Endothelial cell (in vitro differentiated cells): ENCODE data around the gene MYLK. TPM values are rescaled to one million over a fixed set of nuclear protein-coding genes. Genes with fewer than 3 reads are reported as not detected.

Source experiments
- DNase-seq: peaks from one replicate; pipeline ENCODE4 v3.0.0; 2021; ENCODE audit warnings: low spot score
- H3K27ac Mint-ChIP-seq: one replicate; pipeline ENCODE4 v1.8.0; 2021; ENCODE audit warnings: mixed read lengths, inconsistent platforms; ENCODE audit not compliant: unreplicated experiment
- H3K27me3 Mint-ChIP-seq: one replicate; pipeline ENCODE4 v1.8.0; 2021; ENCODE audit warnings: mild to moderate bottlenecking, moderate library complexity, mixed read lengths, inconsistent platforms; ENCODE audit not compliant: unreplicated experiment
- H3K36me3 Mint-ChIP-seq: one replicate; pipeline ENCODE4 v1.8.0; 2021; ENCODE audit warnings: mild to moderate bottlenecking, low read depth, mixed read lengths, inconsistent platforms; ENCODE audit not compliant: unreplicated experiment
- H3K4me1 Mint-ChIP-seq: one replicate; pipeline ENCODE4 v1.8.0; 2021; ENCODE audit warnings: mild to moderate bottlenecking, mixed read lengths, inconsistent platforms; ENCODE audit not compliant: unreplicated experiment
- H3K4me3 Mint-ChIP-seq: one replicate; pipeline ENCODE4 v1.8.0; 2021; ENCODE audit warnings: mild to moderate bottlenecking, mixed read lengths, inconsistent platforms; ENCODE audit not compliant: unreplicated experiment
- H3K9me3 Mint-ChIP-seq: one replicate; pipeline ENCODE4 v1.8.0; 2021; ENCODE audit warnings: mixed read lengths, inconsistent platforms; ENCODE audit not compliant: unreplicated experiment
- CTCF ChIP-seq: fragments of 200-600 bp; sonication (generic); IDR thresholded peaks from one replicate; pipeline ENCODE4 v1.5.0; 2021; ENCODE audit warnings: antibody characterized with exemption; ENCODE audit not compliant: unreplicated experiment
- total RNA-seq: library from RNA; stranded (reverse); fragmentation: NEBNext Ultra II Directional; extraction: Animal tissue kit (Norgen Biotek cat#: 25700); gene quantifications from one replicate; pipeline ENCODE4 v1.2.1, GENCODE V29; 2021; ENCODE audit not compliant: unreplicated experiment

MYLK gene
- total RNA-seq, 1 donor from 2014 or later, result 7.8 TPM

DNA sequence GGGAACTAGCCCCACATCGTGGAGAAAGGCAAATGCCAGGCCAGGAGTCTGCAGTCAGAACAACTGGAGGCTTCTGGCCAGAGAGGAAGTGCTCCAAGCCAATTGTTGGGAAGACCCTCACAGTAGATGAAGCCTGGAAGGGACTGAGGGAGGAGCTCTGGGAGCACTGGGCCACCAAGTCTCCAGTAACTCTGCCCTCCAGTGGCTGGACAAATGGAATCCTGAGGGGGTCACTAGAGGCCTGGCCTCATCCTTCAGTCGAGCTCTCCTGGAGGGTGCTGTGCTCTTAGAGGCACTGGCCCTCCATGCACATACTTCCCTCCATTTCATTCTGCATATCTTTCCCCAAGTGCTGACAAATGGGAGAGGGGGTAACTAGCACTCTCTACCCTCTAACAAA lies 103.0 kb downstream of the MYLK start:
- no peaks in the 10 kb centered on the region for H3K27me3 Mint-ChIP-seq
- peaks cover 12% of the 10 kb centered on the region for H3K4me1 Mint-ChIP-seq
- H3K4me3 Mint-ChIP-seq, result no peak overlapping the region
- H3K9me3 Mint-ChIP-seq, result no peaks in the 10 kb centered on the region
- TF ChIP-seq CTCF, result no peak
- DNase-seq, result no peak
- no peaks in the 10 kb centered on the region for H3K36me3 Mint-ChIP-seq
- H3K27ac Mint-ChIP-seq, result no peak overlapping the region

DNA sequence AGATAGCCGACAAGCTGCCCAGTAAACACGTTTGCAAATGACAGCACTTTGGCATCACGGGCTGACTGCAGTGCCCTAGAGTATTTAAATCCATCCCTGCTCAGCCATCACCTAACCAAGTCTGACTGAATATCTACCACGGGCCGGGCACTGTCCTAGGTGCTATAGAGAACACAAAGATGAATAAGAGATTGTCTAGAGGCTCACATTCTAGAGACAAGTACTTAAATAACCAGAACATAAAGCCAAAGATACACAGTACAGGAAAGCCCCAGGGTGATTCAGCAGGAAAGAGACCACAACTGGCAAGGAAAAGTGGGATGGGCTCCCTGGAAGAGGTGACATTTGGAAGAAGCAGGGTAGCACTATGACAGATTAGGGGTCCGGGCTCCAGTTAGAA lies 103.5 kb downstream of the MYLK start:
- Mint-ChIP-seq H3K27me3 (no peaks in the 10 kb centered on the region), H3K4me1 (peaks cover 12% of the 10 kb centered on the region), H3K36me3 (no peaks in the 10 kb centered on the region), H3K27ac (no peak overlapping the region), H3K4me3 (no peak overlapping the region), H3K9me3 (no peaks in the 10 kb centered on the region)
- DNase-seq, result no peak
- TF ChIP-seq CTCF, result no peak

- H3K36me3 Mint-ChIP-seq, result no peaks in the 10 kb centered on the region
- DNase-seq, result no peak
- no peak for TF ChIP-seq CTCF
- no peaks in the 10 kb centered on the region for H3K27me3 Mint-ChIP-seq
- H3K4me1 Mint-ChIP-seq, result peaks cover 12% of the 10 kb centered on the region
- H3K4me3 Mint-ChIP-seq, result no peak overlapping the region
- no peaks in the 10 kb centered on the region for H3K9me3 Mint-ChIP-seq
- no peak overlapping the region for H3K27ac Mint-ChIP-seq
Observed at GRCh38 chr3:123779655-123780231, 104.4 kb downstream of the MYLK start.

DNA sequence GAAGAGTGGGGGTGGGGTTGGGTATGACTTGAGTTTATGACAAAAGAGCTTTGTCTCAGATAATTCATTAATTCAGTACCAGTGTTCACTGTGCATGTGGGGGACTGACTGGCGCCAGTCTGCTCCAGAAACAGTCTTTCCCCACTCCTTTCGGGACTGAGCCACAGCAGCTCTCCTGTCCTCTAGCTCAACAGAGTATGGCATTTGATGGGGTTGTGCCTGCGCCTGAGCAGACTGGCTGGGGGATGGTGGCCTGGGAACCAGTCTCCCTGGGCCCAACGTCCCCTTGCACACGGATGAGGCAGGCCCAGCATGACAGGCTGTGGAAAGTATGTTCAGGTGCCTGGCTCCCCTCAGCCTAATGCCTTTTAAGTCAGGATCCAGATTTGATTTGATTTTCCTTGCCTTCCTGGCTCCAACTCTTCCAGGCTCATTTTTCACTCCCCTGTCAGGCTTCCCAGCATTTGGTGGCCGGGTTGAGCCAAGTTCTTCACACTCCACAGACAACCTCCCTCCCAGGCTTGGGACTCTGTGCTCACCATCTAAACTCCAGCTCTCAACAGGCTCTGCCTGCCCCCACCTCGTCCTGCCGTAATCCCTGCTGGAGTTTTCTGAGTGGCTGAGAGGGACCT lies 105.0 kb downstream of the MYLK start:
- no peak for TF ChIP-seq CTCF
- Mint-ChIP-seq H3K27me3 (no peaks in the 10 kb centered on the region), H3K4me3 (no peak overlapping the region), H3K4me1 (peaks cover 9% of the 10 kb centered on the region), H3K36me3 (no peaks in the 10 kb centered on the region), H3K9me3 (no peaks in the 10 kb centered on the region), H3K27ac (no peak overlapping the region)
- DNase-seq, result no peak

DNA sequence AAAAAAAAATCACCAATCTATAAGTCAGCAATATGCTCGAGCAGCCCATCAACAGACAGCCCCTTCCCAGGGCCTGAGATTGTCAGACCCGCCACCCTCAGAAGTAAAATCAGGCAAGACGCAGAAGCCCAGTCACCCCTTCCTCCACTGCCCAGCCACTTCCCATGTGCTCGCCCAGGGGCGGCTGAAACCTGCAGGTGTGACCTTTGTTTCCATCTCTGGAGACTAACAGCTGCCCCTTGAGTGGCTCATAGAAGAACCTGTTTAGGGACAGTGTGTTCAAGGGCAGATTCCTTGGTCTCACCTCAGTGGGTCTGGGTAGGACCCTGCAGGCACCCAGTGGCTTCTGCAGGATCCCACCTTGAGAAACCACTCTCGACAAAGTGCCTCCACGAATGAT lies 105.6 kb downstream of the MYLK start:
- DNase-seq, result no peak
- no peaks in the 10 kb centered on the region for H3K9me3 Mint-ChIP-seq
- H3K36me3 Mint-ChIP-seq, result no peaks in the 10 kb centered on the region
- peaks cover 4% of the 10 kb centered on the region for H3K4me1 Mint-ChIP-seq
- no peak for TF ChIP-seq CTCF
- no peaks in the 10 kb centered on the region for H3K27me3 Mint-ChIP-seq
- no peak overlapping the region for H3K27ac Mint-ChIP-seq
- H3K4me3 Mint-ChIP-seq, result no peak overlapping the region
